T-helper 2 cell (primary cell): Measurements from ENCODE around the gene DPYSL4.

ENCODE experiments used
- DNase-seq, 5 experiments: peaks; one replicate each; pipeline versions ENCODE4 v3.0.0 to v3.0.0-alpha.2; 2012 to 2022

DPYSL4 gene

DNA sequence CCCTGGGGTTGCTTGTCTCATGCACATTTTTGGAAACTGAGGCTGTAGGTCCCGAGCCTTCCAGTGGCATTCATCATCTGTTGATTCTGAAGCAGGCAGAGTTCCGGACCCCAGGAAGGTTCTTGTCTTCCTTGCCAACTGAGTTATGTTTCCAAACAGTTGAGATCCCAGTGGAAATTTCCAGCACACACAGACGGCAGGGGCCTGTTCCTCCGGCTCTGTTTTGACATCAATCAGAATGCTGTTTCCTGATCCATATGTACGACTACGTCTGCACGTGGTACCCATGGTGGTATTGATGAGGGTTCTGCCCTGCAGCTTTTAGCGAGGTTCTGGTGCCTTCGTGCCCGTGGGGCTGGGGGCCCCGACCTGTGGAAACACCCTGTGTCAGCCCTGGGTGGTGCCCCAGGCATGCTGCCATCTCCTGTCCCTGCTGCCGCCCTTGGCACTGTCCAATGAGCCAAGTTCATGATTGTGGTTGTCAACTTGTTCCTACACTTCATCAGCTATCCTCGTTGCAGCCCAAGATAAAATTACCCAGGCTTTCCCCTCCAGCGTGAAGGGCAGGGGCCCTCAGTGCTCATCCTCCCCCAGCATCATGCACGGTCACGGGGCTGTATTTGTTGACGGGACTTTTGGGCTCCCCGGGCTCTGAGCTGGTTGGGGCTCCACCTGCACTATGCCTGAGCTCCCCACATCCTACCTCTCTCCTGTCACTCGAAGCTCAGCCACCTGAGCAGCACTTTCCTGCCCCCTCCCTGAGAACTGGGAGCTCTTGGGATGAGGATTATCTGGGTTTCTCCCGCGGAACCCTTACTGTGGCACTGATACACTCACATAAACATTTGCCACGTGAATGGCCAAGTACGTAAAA is 7.8 kb upstream of the DPYSL4 start:
- DNase-seq, result no peak

DNA sequence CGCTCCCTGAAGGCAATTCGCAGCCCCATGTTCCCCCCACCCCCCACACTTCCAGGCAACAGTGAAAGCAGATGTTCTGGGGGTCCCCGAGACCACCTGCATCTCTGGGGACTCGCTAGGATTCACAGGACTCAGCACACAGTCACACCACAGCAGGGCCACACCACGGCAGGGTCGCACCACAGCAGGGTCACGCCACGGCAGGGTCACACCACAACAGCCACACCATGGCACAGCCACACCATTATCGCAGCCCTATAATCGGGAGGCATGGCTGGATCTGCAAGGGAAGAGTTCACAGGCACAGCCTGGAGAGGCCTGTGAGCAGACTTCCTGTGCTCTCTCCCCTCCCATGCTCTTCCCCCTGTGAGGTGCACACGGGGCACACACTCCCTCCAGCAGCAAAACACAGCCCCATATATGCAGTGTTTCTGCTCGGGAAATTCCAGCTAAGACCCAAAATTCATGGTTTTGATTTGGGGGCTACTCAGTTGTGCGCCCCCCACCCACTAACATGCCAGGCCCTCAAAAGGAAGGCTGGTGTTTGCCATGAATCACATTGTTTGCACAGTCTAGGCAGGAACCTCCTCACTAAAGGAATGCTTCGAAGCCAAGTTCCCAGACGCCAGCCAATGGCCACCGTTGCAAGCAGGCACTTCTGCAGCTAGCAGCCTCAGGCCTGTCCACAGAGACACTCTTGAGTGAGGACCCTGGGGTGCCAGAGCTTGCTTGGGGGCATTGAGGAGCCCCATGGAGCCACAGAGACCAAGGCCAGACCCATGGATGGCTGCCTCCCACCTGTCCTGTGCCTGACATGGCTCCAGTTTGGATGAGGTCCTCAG is 7.0 kb upstream of the DPYSL4 start:
- DNase-seq, result no peak

GRCh38 chr10:132180736-132181135 is 6.0 kb upstream of the DPYSL4 start:
- DNase-seq, result no peak

- no peak for DNase-seq
Observed at GRCh38 chr10:132181691-132182425, 4.9 kb upstream of the DPYSL4 start.

DNA sequence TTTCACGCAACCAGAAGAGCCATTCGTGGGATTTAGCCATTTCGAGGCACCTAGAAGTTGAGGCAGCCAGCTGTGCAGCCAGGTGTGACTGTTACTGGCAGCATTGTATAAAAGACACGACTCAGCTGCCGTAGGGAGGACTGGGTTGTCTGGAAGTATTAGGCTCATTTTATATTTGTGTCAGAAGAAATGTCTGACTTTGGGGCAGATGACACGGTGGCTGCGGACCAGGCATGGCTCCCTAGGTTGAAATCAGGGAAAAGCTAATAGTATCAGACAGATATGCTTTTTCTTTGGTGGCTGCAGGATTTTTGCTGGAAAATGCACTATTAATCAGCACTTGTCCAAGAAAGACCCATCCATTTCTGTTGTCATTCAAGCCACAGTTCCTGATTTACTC is 4.2 kb upstream of the DPYSL4 start:
- DNase-seq, result no peak

GRCh38 chr10:132183046-132183445 is 3.7 kb upstream of the DPYSL4 start:
- DNase-seq, result no peak

DNA sequence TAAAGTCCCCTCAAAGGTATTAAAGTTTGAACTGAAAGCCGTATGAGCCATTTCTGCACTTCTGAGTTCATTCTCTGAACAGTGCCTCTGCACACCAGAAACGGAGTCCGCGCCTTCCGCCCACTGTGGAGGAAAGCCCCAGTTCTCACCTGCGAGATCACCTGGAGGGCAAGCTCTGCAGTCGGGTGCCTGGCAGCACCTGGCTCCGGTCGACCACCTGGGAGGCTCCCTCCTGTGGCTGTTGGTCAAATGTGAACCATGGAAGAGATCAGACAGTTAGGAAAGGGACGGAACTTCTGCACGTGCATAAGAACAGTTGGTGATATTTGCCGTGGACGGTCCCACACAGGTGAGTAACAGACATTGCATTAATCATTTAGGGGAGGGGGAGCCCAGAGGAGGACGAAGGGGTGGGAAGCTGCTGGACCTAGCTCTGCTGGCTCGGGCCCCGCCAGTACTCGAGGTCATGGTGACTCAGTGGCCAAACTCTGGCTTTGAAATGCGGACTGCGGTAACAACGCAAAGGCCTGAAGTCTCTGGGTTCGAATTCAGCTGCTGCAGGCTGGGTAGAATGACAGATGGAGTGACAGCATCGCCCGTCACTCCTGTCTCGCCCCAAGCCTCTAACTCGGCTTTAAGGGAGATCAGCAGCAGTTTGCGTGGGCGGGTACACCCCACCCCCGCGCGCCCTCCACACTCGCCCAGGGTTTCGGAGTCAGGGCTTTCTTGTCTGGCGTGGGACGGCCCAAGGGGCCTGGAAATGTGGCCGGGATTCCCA is 1.7 kb upstream of the DPYSL4 start:
- DNase-seq, result no peak

DNA sequence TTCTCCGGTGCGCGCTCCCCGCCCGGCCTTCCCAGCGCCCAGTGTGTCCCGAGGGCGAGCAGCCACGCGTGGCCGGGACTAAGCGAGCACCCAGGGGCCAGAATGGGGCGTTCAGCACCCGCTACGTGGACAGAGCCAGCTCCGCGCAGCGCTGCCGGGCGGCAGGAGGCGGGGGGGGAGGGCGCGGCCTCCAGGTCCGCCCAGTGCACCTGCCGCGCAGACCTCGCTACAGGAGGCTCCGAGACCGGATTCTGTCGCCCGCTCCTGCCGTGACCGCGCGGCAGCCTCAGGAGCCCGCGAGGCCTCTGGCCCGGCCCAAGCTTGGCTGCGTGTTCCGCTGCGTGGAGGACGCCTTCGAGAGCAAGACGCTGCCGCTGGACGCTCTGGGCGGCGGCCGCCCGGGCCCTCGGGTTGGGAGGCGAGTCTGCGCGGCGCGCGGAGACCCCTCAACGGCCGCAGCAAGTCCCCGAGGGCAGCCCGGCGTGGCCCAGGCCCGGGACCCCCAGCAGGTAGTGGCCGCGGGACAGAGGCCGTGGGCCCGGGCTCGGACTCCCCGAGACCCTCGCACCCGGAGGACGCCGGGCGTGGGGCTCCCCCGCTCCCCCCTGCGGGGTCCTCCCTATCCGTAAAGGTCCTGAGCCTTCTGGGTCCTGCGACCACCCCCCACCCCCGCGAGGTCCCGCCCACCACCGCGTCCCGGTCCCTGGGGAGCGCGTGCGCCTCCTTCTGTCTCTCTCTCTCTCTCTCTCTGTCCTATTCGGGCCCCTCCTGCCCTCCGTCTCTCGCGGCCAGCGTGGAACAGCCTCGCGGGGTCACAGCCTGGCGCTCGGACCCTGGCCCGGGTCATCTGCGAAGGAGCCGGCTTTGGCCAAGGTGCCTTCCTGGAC is 904 bp upstream of the DPYSL4 start:
- DNase-seq, result peak; percentile 21 to 54 (median 32)

GRCh38 chr10:132187430-132188138 is 836 bp downstream of the DPYSL4 start:
- DNase-seq, result no peak

- no peak for DNase-seq
Observed at GRCh38 chr10:132188331-132188730, 1.6 kb downstream of the DPYSL4 start.

GRCh38 chr10:132189016-132189415 is 2.3 kb downstream of the DPYSL4 start:
- no peak for DNase-seq

DNA sequence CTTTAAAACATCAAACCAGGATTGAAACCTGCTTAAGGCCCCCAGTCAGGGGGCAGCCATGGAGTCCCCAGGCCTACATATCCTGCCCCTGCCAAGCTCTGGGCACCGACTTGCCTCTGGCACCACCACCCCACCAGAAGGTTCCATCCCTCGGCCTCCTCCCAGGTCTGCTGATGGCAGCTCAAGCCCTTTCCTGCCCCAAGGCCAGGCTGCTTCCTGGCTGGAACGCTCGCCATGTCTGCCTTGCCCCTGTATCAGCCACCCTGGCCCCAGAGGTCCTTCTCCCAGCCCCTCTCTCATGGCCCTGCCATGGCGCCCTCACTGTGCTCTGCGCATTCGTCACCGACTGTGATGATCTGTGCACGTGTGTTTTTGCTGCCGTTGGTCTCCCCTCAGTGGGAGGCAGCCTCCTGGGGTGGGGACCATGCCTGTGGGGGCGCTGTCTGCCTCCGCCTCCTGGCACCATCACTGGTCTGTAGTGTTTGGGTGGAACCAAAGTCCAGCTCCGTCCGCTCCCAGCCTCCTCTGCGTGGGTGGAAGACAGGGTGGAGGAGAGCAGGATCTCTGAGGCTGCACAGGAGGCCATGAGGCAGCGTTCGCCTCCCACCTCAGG is 3.2 kb downstream of the DPYSL4 start:
- DNase-seq, result no peak

DNA sequence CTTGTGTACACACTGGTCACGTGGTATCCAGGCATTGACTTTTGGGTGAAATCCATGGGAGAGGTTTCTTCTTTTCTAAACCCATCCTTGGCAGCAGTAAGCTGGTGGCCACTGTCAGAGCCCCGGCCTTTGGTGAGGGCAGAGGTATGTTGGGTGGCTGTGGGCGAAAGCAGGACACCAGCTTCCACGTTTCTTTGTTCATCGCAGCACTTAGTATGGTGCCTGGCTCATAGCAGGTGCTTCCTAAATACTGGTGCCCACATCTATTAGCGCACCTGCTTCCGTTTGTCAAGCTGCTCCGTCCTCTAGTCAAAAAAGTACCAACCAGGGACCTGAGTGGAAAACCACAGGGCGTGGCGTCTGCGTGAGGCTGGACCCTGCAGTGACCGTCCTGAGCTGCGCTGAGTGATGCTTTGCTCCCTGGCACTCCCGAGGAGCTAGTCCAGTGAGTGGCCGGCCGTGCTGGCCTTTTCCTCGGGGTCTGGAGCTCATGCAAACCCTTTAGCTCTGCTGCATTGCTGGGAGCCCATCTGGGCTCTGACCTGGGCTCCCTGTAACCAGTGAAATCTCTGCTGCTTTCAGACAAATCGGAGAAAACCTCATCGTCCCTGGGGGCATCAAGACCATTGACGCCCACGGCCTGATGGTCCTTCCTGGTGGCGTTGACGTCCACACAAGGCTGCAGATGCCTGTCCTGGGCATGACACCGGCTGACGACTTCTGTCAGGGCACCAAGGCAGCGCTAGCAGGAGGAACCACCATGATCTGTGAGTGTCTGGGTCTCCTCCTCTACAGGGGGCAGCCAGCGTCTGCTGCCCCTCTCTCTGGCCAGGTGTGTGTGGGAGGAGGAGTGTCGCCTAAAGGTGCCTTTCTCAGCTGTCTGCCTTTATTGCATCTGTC is 5.6 kb downstream of the DPYSL4 start:
- DNase-seq, result no peak

- no peak for DNase-seq
Observed at GRCh38 chr10:132192991-132193665, 6.4 kb downstream of the DPYSL4 start.

GRCh38 chr10:132193907-132194552 is 7.3 kb downstream of the DPYSL4 start:
- peak in 2 of 5 experiments; percentile 9 to 13 for DNase-seq

DNA sequence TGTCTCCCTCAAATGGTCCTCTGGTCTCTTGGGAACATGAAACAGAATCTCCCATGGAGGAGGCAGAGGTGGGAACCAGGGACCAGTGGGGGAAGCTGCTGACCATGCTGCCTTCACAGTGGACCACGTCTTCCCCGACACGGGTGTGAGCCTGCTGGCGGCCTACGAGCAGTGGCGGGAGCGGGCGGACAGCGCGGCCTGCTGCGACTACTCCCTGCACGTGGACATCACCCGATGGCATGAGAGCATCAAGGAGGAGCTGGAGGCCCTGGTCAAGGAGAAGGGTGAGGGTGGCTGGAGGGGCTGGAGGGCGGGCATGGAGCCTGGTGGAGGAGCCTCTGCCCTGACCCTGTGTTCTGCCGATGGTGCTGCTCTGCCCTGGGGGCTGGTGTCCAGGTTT is 8.0 kb downstream of the DPYSL4 start:
- peak in 1 of 5 experiments; percentile 3 for DNase-seq

GRCh38 chr10:132195366-132196075 is 8.8 kb downstream of the DPYSL4 start:
- peak in 1 of 5 experiments; percentile 2 for DNase-seq
